Stimulated activated CD4-positive, alpha-beta T cell treated with anti-CD3 and anti-CD28 coated beads, Interleukin-2, amount 100 ng/mL, for 24 hours (primary cell): ENCODE measurements around the gene FGB.
A peak's percentile ranks its signal among the peaks of the same experiment; 100 is the strongest.

Source experiments
- DNase-seq, 2 donors: peaks; one replicate each; pipeline ENCODE4 v3.0.0-alpha.2; 2020

The FGB gene

GRCh38 chr4:154597798-154598774 is 35.3 kb downstream of the FGB start:
- DNase-seq: no peak

- no peak for DNase-seq
These were observed 39.7 kb downstream of the FGB start for GRCh38 chr4:154602404-154603020.

GRCh38 chr4:154603033-154603943 is 40.5 kb downstream of the FGB start:
- no peak for DNase-seq

GRCh38 chr4:154604696-154605200 is 41.9 kb downstream of the FGB start:
- no peak for DNase-seq

GRCh38 chr4:154606728-154607723 is 44.2 kb downstream of the FGB start:
- no peak for DNase-seq

GRCh38 chr4:154608361-154609252 is 45.8 kb downstream of the FGB start:
- DNase-seq: no peak

- no peak for DNase-seq
These were observed 46.7 kb downstream of the FGB start for GRCh38 chr4:154609532-154609931.

GRCh38 chr4:154610582-154610981 is 47.8 kb downstream of the FGB start:
- no peak for DNase-seq

- DNase-seq: no peak
These were observed 49.0 kb downstream of the FGB start for GRCh38 chr4:154611833-154612232.

- DNase-seq: no peak
These were observed 49.9 kb downstream of the FGB start, which contains the start of gene FGG for GRCh38 chr4:154612472-154613414. Gene FGG (minus strand): TSS chr4:154612656. CDS start chr4:154612609, 47 bp downstream.

- no peak for DNase-seq
These were observed 51.5 kb downstream of the FGB start for GRCh38 chr4:154614306-154614705.

- DNase-seq: no peak
These were observed 52.4 kb downstream of the FGB start for GRCh38 chr4:154615211-154615610.

GRCh38 chr4:154616287-154616686 is 53.5 kb downstream of the FGB start:
- no peak for DNase-seq

GRCh38 chr4:154616731-154617130 is 53.9 kb downstream of the FGB start:
- no peak for DNase-seq

- DNase-seq: no peak
These were observed 55.1 kb downstream of the FGB start for GRCh38 chr4:154617820-154618317.

GRCh38 chr4:154618708-154619315 is 56.0 kb downstream of the FGB start:
- DNase-seq: peak; percentile 51 to 65

GRCh38 chr4:154620111-154620510 is 57.3 kb downstream of the FGB start:
- no peak for DNase-seq
